Vagina (tissue), 2 donors: ENCODE measurements around the gene CDKN2AIPNL. TPM values are rescaled to one million over a fixed set of nuclear protein-coding genes. Genes with fewer than 3 reads are reported as not detected.

ENCODE experiments used
- DNase-seq, 2 donors: peaks; one replicate each; pipeline ENCODE4 v3.0.0-alpha.2; 2017; ENCODE audit errors: extremely low spot score in 2 of 2
- H3K27ac ChIP-seq: fragments of 200-600 bp; sonication (generic); one replicate; pipeline ENCODE4 v1.5.1; 2019
- H3K27me3 ChIP-seq: fragments of 200-600 bp; sonication (generic); one replicate; pipeline ENCODE4 v1.5.1; 2019
- H3K36me3 ChIP-seq, 2 donors: fragments of 200-600 bp; sonication (generic); one replicate each; pipeline ENCODE4 v1.5.1; 2017 to 2019
- H3K4me1 ChIP-seq: fragments of 200-600 bp; sonication (generic); one replicate; pipeline ENCODE4 v1.5.1; 2019
- H3K4me3 ChIP-seq, 2 donors: fragments of 200-600 bp; sonication (generic); 1 replicate in 1 of 2; 2 replicates in 1 of 2; pipeline ENCODE4 v1.5.1; 2016 to 2019
- H3K9me3 ChIP-seq: fragments of 200-600 bp; sonication (generic); one replicate; pipeline ENCODE4 v1.5.1; 2019
- CTCF ChIP-seq, 3 experiments: fragments of 450-650 bp in 2 of 3; fragments of 200-600 bp in 1 of 3; sonication (generic) in 1 of 3; IDR thresholded peaks; one replicate each; pipeline ENCODE4 v1.5.1; 2017 to 2019; ENCODE audit warnings: antibody characterized with exemption in 3 of 3, mild to moderate bottlenecking in 2 of 3, moderate library complexity in 2 of 3
- POLR2A ChIP-seq, 2 donors: fragments of 450-650 bp; IDR thresholded peaks; one replicate each; pipeline ENCODE4 v1.6.1; 2017; ENCODE audit warnings: antibody characterized with exemption in 2 of 2, mild to moderate bottlenecking in 2 of 2, moderate library complexity in 2 of 2
- POLR2AphosphoS5 ChIP-seq, 2 donors: sonication (generic); formaldehyde crosslinking; IDR thresholded peaks; one replicate each; pipeline ENCODE4 v1.9.0; 2017; ENCODE audit warnings: antibody characterized with exemption in 2 of 2, mild to moderate bottlenecking in 2 of 2, low read depth in 1 of 2; ENCODE audit not compliant: insufficient read depth in 1 of 2
- intact Hi-C: fragments of 100-400 bp; cut with DNase I; formaldehyde crosslinking; loops from one replicate; pipeline ENCODE4 v1.15.1; 2023
- total RNA-seq: library from RNA; depleted of rRNA; stranded (reverse); fragments of >200 nt; gene quantifications from one replicate; pipeline ENCODE4 v1.2.3, GENCODE V29; 2016

CDKN2AIPNL gene
- total RNA-seq, 1 donor from 2014 or later, result 18.4 TPM

- Histone ChIP-seq H3K9me3 (no peaks in the 10 kb centered on the region), H3K4me3 (peak within 1 kb of the TSS; percentile 76 to 81), H3K4me1 (peaks cover 38% of the 10 kb centered on the region), H3K27me3 (no peaks in the 10 kb centered on the region), H3K36me3 (peaks cover 0 to 3% of the 10 kb centered on the region in 2 donors), H3K27ac (peak within 1 kb of the TSS; percentile 99)
- DNase-seq, result peak; percentile 99 to 100
- peak in 1 of 3 experiments; percentile 17 for TF ChIP-seq CTCF (IDR thresholded peaks at IDR 0.05)
- TF ChIP-seq POLR2A (IDR thresholded peaks at IDR 0.05), result peak in 1 of 2 donors; percentile 82
- peak; percentile 98 to 100 for TF ChIP-seq POLR2AphosphoS5 (IDR thresholded peaks at IDR 0.05; ENCODE audit: insufficient read depth in 1 of 2, low read depth in 1 of 2)
- intact Hi-C loops, result loop anchor here (1.0 kb wide), 1 partner anchor 154 kb away; the partner anchor contains the start of gene JADE2
Observed at GRCh38 chr5:134370871-134371833, 40.5 kb downstream of the CDKN2AIPNL start, which contains the start of gene UBE2B. Gene UBE2B, plus strand, starts transcription at chr5:134371569. Its CDS starts 27 bp downstream, at chr5:134371596.

DNA sequence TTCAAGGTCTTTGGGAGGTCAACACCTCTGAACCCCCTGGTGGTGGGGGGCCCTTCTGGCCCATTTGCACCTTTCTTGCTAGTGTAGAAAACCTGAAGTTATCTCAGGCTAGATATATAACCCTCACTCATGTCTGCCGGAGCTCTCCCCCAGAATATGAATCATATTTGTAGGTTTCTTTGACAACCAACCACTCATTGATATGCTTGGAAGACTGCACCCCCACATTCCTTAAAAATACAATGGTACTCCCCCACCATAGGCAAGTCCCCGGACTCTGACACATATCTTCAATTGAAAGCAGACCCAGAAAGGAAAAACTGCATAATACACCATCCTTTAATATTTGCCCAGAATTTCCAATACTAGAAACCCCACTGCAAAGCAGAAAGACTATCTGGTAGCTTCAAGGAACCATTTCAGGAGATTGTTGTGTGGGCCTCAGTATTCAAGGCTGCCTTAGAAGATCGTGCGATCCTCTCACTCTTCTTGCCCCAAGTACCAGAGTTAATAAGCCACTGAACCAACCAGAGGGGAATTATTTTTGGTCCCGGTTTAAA lies 41.3 kb downstream of the CDKN2AIPNL start:
- no peak for DNase-seq
- Histone ChIP-seq H3K27ac (peak overlapping the region; percentile 99), H3K36me3 (no peaks in the 10 kb centered on the region), H3K9me3 (no peaks in the 10 kb centered on the region), H3K4me1 (peaks cover 45% of the 10 kb centered on the region), H3K27me3 (no peaks in the 10 kb centered on the region), H3K4me3 (peak overlapping the region; percentile 76 to 81)
- no peak for TF ChIP-seq POLR2A (IDR thresholded peaks at IDR 0.05)
- no peak for TF ChIP-seq POLR2AphosphoS5 (IDR thresholded peaks at IDR 0.05; ENCODE audit: insufficient read depth in 1 of 2, low read depth in 1 of 2)
- TF ChIP-seq CTCF (IDR thresholded peaks at IDR 0.05), result no peak
- intact Hi-C loops, result no loop called here

DNA sequence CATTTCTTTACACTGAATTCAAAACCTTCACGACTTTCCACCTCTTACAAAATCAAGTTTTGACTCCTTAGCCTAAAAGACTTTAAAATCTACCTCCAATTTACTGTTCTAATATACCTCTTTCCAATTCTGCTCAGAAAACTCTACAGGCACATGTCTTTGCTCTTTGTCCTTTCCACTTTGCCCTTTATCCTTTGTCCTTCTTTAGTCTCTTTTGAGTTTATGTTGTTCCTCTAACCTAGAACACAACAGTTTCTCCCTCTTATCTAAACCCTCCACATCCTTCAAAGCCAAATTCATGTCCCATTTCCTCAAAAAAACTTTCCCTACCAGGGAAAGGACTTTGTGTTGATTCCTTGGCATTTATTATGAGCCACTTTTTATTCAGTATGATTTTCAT lies 46.1 kb downstream of the CDKN2AIPNL start:
- H3K4me3 ChIP-seq, result no peak overlapping the region
- no peaks in the 10 kb centered on the region for H3K27me3 ChIP-seq
- TF ChIP-seq POLR2AphosphoS5 (IDR thresholded peaks at IDR 0.05; ENCODE audit: insufficient read depth in 1 of 2, low read depth in 1 of 2) (no peak), POLR2A (IDR thresholded peaks at IDR 0.05) (no peak), CTCF (IDR thresholded peaks at IDR 0.05) (no peak)
- peaks cover 22% of the 10 kb centered on the region for H3K4me1 ChIP-seq
- H3K36me3 ChIP-seq, result no peaks in the 10 kb centered on the region
- no peaks in the 10 kb centered on the region for H3K9me3 ChIP-seq
- no peak overlapping the region for H3K27ac ChIP-seq
- DNase-seq, result no peak
- intact Hi-C loops, result no loop called here

GRCh38 chr5:134355681-134356080 lies 56.0 kb downstream of the CDKN2AIPNL start:
- Histone ChIP-seq H3K27ac (no peak overlapping the region), H3K4me1 (no peaks in the 10 kb centered on the region), H3K9me3 (no peaks in the 10 kb centered on the region), H3K27me3 (no peaks in the 10 kb centered on the region), H3K4me3 (no peak overlapping the region), H3K36me3 (no peaks in the 10 kb centered on the region)
- DNase-seq, result no peak
- no peak for TF ChIP-seq CTCF (IDR thresholded peaks at IDR 0.05)
- TF ChIP-seq POLR2A (IDR thresholded peaks at IDR 0.05), result no peak
- no peak for TF ChIP-seq POLR2AphosphoS5 (IDR thresholded peaks at IDR 0.05; ENCODE audit: insufficient read depth in 1 of 2, low read depth in 1 of 2)
- intact Hi-C loops, result no loop called here

Other genes with a start within 250 kb of the CDKN2AIPNL start
- gene SKP1, start 234.9 kb downstream of the CDKN2AIPNL start, total RNA-seq, result 147 TPM
- 56.2 TPM for gene PPP2CA, start 185.8 kb downstream of the CDKN2AIPNL start, total RNA-seq
- gene CDKL3, start 44.7 kb downstream of the CDKN2AIPNL start, total RNA-seq, result 1.7 TPM
- gene UBE2B, start 40.3 kb downstream of the CDKN2AIPNL start, total RNA-seq, result 68.3 TPM
- gene JADE2, start 113.8 kb upstream of the CDKN2AIPNL start, total RNA-seq, result 35.4 TPM
- gene SAR1B, start 220.9 kb upstream of the CDKN2AIPNL start, total RNA-seq, result 47.1 TPM
- gene SEC24A, start 236.9 kb upstream of the CDKN2AIPNL start, total RNA-seq, result 11.3 TPM